Ishikawa (cell line): Measurements from ENCODE around the gene CD33.

ENCODE experiments used
- CEBPB ChIP-seq: IDR thresholded peaks from 2 replicates; pipeline ENCODE4 v1.6.1; 2012
- CREB1 ChIP-seq: IDR thresholded peaks from 2 replicates; pipeline ENCODE4 v1.6.1; 2012; ENCODE audit warnings: low read depth
- EGR1 ChIP-seq: IDR thresholded peaks from 2 replicates; pipeline ENCODE4 v1.6.1; 2012
- EP300 ChIP-seq: IDR thresholded peaks from 2 replicates; pipeline ENCODE4 v1.6.1; 2012; ENCODE audit warnings: borderline replicate concordance
- FOXM1 ChIP-seq: IDR thresholded peaks from 2 replicates; pipeline ENCODE4 v1.6.1; 2012; ENCODE audit warnings: low read depth, borderline replicate concordance
- MAX ChIP-seq: IDR thresholded peaks from 2 replicates; pipeline ENCODE4 v1.6.1; 2012
- NFIC ChIP-seq: IDR thresholded peaks from 2 replicates; pipeline ENCODE4 v1.6.1; 2012
- RAD21 ChIP-seq: IDR thresholded peaks from 2 replicates; pipeline ENCODE4 v1.6.1; 2012; ENCODE audit warnings: low read depth
- REST ChIP-seq: IDR thresholded peaks from 2 replicates; pipeline ENCODE4 v1.6.1; 2012; ENCODE audit warnings: low read depth, mild to moderate bottlenecking
- TAF1 ChIP-seq: IDR thresholded peaks from 2 replicates; pipeline ENCODE4 v1.6.1; 2012; ENCODE audit warnings: low read depth, mild to moderate bottlenecking
- TCF12 ChIP-seq: IDR thresholded peaks from 2 replicates; pipeline ENCODE4 v1.6.1; 2012; ENCODE audit warnings: low read depth
- TEAD4 ChIP-seq: IDR thresholded peaks from 2 replicates; pipeline ENCODE4 v1.6.1; 2012
- USF1 ChIP-seq: IDR thresholded peaks from 2 replicates; pipeline ENCODE4 v1.6.1; 2012
- YY1 ChIP-seq: IDR thresholded peaks from 2 replicates; pipeline ENCODE4 v1.6.1; 2012; ENCODE audit warnings: low read depth
- ZBTB7A ChIP-seq: IDR thresholded peaks from 2 replicates; pipeline ENCODE4 v1.6.1; 2012; ENCODE audit warnings: low read depth

The CD33 gene

GRCh38 chr19:51252306-51253079 is 27.6 kb downstream of the CD33 start:
- TF ChIP-seq REST, result no peak
- no peak for TF ChIP-seq NFIC
- TF ChIP-seq USF1, result no peak
- no peak for TF ChIP-seq YY1
- TF ChIP-seq CEBPB, result no peak
- no peak for TF ChIP-seq TEAD4
- TF ChIP-seq TCF12, result no peak
- TF ChIP-seq FOXM1, result no peak
- no peak for TF ChIP-seq EGR1
- TF ChIP-seq MAX, result no peak
- no peak for TF ChIP-seq EP300
- no peak for TF ChIP-seq TAF1
- TF ChIP-seq RAD21, result no peak
- no peak for TF ChIP-seq ZBTB7A
- TF ChIP-seq CREB1, result no peak

- no peak for TF ChIP-seq NFIC
- TF ChIP-seq EGR1, result no peak
- no peak for TF ChIP-seq USF1
- TF ChIP-seq TCF12, result no peak
- TF ChIP-seq FOXM1, result no peak
- no peak for TF ChIP-seq RAD21
- no peak for TF ChIP-seq ZBTB7A
- TF ChIP-seq EP300, result no peak
- TF ChIP-seq TAF1, result no peak
- no peak for TF ChIP-seq YY1
- no peak for TF ChIP-seq REST
- TF ChIP-seq CEBPB, result no peak
- TF ChIP-seq CREB1, result no peak
- no peak for TF ChIP-seq MAX
- TF ChIP-seq TEAD4, result no peak
Observed at GRCh38 chr19:51253088-51253806, 28.4 kb downstream of the CD33 start.

- no peak for TF ChIP-seq ZBTB7A
- no peak for TF ChIP-seq CEBPB
- no peak for TF ChIP-seq YY1
- no peak for TF ChIP-seq EGR1
- TF ChIP-seq NFIC, result no peak
- TF ChIP-seq EP300, result no peak
- no peak for TF ChIP-seq MAX
- no peak for TF ChIP-seq USF1
- no peak for TF ChIP-seq TAF1
- no peak for TF ChIP-seq REST
- TF ChIP-seq TCF12, result no peak
- TF ChIP-seq RAD21, result no peak
- TF ChIP-seq TEAD4, result no peak
- no peak for TF ChIP-seq FOXM1
Observed at GRCh38 chr19:51256155-51256625, 31.3 kb downstream of the CD33 start.
